HG03460 (cell line): ENCODE measurements around the gene IL18BP.

Experiments used
- ATAC-seq: cut with Tn5 transposase; IDR thresholded peaks from one replicate; pipeline ENCODE4 v1.9.1; 2021; ENCODE audit not compliant: unreplicated experiment

IL18BP gene

GRCh38 chr11:72040491-72041363 lies 42.0 kb downstream of the IL18BP start:
- ATAC-seq: no peak

GRCh38 chr11:72041364-72042063 lies 42.8 kb downstream of the IL18BP start:
- no peak for ATAC-seq

DNA sequence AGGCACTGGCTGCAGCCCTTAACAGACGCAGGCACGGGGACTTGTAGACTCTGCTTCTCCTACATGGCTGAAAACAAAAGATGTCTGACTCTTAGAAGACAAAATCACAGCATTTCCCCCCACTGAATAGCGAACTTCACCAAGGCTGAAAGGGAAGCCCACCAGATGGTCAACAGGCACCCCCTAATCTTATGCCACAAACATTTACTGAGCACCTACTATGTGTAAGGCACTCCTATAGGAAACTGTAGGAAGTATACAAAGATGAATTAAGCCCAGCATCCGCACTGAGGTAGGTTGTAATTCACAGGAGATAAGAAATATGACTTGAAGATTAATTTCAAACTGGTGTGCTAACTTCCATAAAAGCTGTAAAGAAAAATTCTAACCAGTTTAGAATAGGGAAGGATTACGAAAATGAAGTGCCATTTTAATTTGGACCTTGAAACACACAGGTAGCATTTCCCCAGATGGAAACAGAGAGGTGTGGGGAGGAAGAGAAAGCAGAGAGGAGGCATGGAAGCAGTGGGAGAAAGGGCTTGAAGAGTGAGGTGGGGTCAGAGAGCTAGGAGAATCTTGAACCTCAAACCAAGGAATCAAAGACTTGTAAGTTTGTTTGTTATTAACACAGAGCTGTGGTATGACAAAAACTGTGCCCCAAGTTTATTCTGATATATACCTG lies 43.5 kb downstream of the IL18BP start:
- ATAC-seq: no peak

- ATAC-seq: no peak
These were observed 47.1 kb downstream of the IL18BP start for GRCh38 chr11:72045849-72046248.

GRCh38 chr11:72048766-72049460 lies 50.2 kb downstream of the IL18BP start:
- no peak for ATAC-seq
